Neural progenitor cell (in vitro differentiated cells): ENCODE measurements around the gene CERT1. TPM values are rescaled to one million over a fixed set of nuclear protein-coding genes. Genes with fewer than 3 reads are reported as not detected.

Source experiments
- DNase-seq: peaks from one replicate; pipeline ENCODE4 v3.0.0-alpha.2; 2016; ENCODE audit warnings: low spot score
- H2AFZ ChIP-seq: fragments of 200-600 bp; sonication (generic); replicated peaks from 2 replicates; pipeline ENCODE4 v1.6.1; 2016; ENCODE audit warnings: antibody characterized with exemption
- H3F3A ChIP-seq: fragments of 200-600 bp; sonication (generic); 2 replicates; pipeline ENCODE4 v1.6.1; 2016; ENCODE audit warnings: antibody characterized with exemption, low read depth
- H3K27ac ChIP-seq: fragments of 200-600 bp; sonication (generic); 2 replicates; pipeline ENCODE4 v1.5.1; 2016; ENCODE audit warnings: mild to moderate bottlenecking
- H3K27me3 ChIP-seq: fragments of 200-600 bp; sonication (generic); 2 replicates; pipeline ENCODE4 v1.6.1; 2016; ENCODE audit warnings: mild to moderate bottlenecking, moderate library complexity
- H3K36me3 ChIP-seq: fragments of 200-600 bp; sonication (generic); 2 replicates; pipeline ENCODE4 v1.5.1; 2016
- H3K4me1 ChIP-seq: fragments of 200-600 bp; sonication (generic); 2 replicates; pipeline ENCODE4 v1.6.1; 2016; ENCODE audit warnings: mixed run types
- H3K4me2 ChIP-seq: fragments of 200-600 bp; sonication (generic); 2 replicates; pipeline ENCODE4 v1.6.1; 2016
- H3K4me3 ChIP-seq: fragments of 200-600 bp; sonication (generic); 2 replicates; pipeline ENCODE4 v1.5.1; 2016
- H3K79me2 ChIP-seq: fragments of 200-600 bp; sonication (generic); 2 replicates; pipeline ENCODE4 v1.6.1; 2016; ENCODE audit warnings: low read depth
- H3K9ac ChIP-seq: fragments of 200-600 bp; sonication (generic); 2 replicates; pipeline ENCODE4 v1.6.1; 2016
- H3K9me3 ChIP-seq: fragments of 200-600 bp; sonication (generic); 2 replicates; pipeline ENCODE4 v1.5.1; 2016; ENCODE audit warnings: low read depth
- H4K20me1 ChIP-seq: fragments of 200-600 bp; sonication (generic); 2 replicates; pipeline ENCODE4 v1.6.1; 2016; ENCODE audit warnings: low read depth
- H3K27ac Mint-ChIP-seq: 3 replicates; pipeline ENCODE4 v1.8.0; 2021; ENCODE audit warnings: mixed read lengths
- H3K27me3 Mint-ChIP-seq: 2 replicates; pipeline ENCODE4 v1.8.0; 2022; ENCODE audit warnings: low read depth, mild to moderate bottlenecking, inconsistent platforms, moderate library complexity, mixed read lengths; ENCODE audit not compliant: insufficient read depth
- H3K36me3 Mint-ChIP-seq: 3 replicates; pipeline ENCODE4 v1.8.0; 2021; ENCODE audit warnings: mixed read lengths
- H3K4me1 Mint-ChIP-seq: 3 replicates; pipeline ENCODE4 v1.8.0; 2021; ENCODE audit warnings: mixed read lengths
- H3K4me3 Mint-ChIP-seq: 3 replicates; pipeline ENCODE4 v1.8.0; 2021; ENCODE audit warnings: mild to moderate bottlenecking, moderate library complexity, mixed read lengths
- H3K9me3 Mint-ChIP-seq: 3 replicates; pipeline ENCODE4 v1.8.0; 2020; ENCODE audit warnings: mixed read lengths
- CTCF ChIP-seq: fragments of 200-600 bp; sonication (generic); IDR thresholded peaks from 2 replicates; pipeline ENCODE4 v1.5.1; 2017; ENCODE audit warnings: antibody characterized with exemption, mild to moderate bottlenecking
- EZH2 ChIP-seq: fragments of 200-600 bp; sonication (generic); IDR thresholded peaks from 2 replicates; pipeline ENCODE4 v1.6.1; 2017; ENCODE audit warnings: antibody characterized with exemption, mild to moderate bottlenecking, moderate library complexity
- EZH2phosphoT487 ChIP-seq: fragments of 200-600 bp; sonication (generic); IDR thresholded peaks from 2 replicates; pipeline ENCODE4 v1.6.1; 2017; ENCODE audit warnings: antibody characterized with exemption
- total RNA-seq: library from RNA; depleted of rRNA; stranded (reverse); fragments of >200 nt; gene quantifications from 2 replicates; pipeline ENCODE4 v1.2.3, GENCODE V29; 2015; ENCODE audit warnings: low replicate concordance

CERT1 gene
- total RNA-seq, 1 donor from 2014 or later, result 50.4 TPM

GRCh38 chr5:75546830-75547229, 35.4 kb upstream of the CERT1 start:
- no peaks in the 10 kb centered on the region for H3K9me3 ChIP-seq
- no peak for DNase-seq
- H3K79me2 ChIP-seq, result peaks cover 5% of the 10 kb centered on the region
- Mint-ChIP-seq H3K4me3 (no peak overlapping the region), H3K27me3 (no peaks in the 10 kb centered on the region), H3K36me3 (peaks cover 11% of the 10 kb centered on the region), H3K9me3 (no peaks in the 10 kb centered on the region), H3K27ac (no peak overlapping the region), H3K4me1 (no peaks in the 10 kb centered on the region)
- H3K4me3 ChIP-seq, result no peak overlapping the region
- H3K27me3 ChIP-seq, result no peaks in the 10 kb centered on the region
- no peaks in the 10 kb centered on the region for H3K4me1 ChIP-seq
- no peaks in the 10 kb centered on the region for H4K20me1 ChIP-seq
- H3K27ac ChIP-seq, result no peak overlapping the region
- H3F3A ChIP-seq, result no peaks in the 10 kb centered on the region
- TF ChIP-seq EZH2phosphoT487 (no peak), CTCF (no peak), EZH2 (no peak)
- H3K4me2 ChIP-seq, result no peak overlapping the region
- no peak overlapping the region for H2AFZ ChIP-seq
- no peak overlapping the region for H3K9ac ChIP-seq
- no peaks in the 10 kb centered on the region for H3K36me3 ChIP-seq

- Mint-ChIP-seq H3K27me3 (no peaks in the 10 kb centered on the region), H3K9me3 (no peaks in the 10 kb centered on the region), H3K27ac (no peak overlapping the region), H3K36me3 (peaks cover 9% of the 10 kb centered on the region), H3K4me1 (no peaks in the 10 kb centered on the region), H3K4me3 (no peak overlapping the region)
- no peak overlapping the region for H3K4me3 ChIP-seq
- H3K9ac ChIP-seq, result no peak overlapping the region
- DNase-seq, result no peak
- H3K4me2 ChIP-seq, result no peak overlapping the region
- H3K27ac ChIP-seq, result no peak overlapping the region
- H3K27me3 ChIP-seq, result no peaks in the 10 kb centered on the region
- H2AFZ ChIP-seq, result no peak overlapping the region
- H4K20me1 ChIP-seq, result no peaks in the 10 kb centered on the region
- H3K9me3 ChIP-seq, result no peaks in the 10 kb centered on the region
- TF ChIP-seq CTCF, result no peak
- no peak for TF ChIP-seq EZH2phosphoT487
- no peak for TF ChIP-seq EZH2
- H3K79me2 ChIP-seq, result peaks cover 5% of the 10 kb centered on the region
- no peaks in the 10 kb centered on the region for H3K36me3 ChIP-seq
- no peaks in the 10 kb centered on the region for H3F3A ChIP-seq
- H3K4me1 ChIP-seq, result no peaks in the 10 kb centered on the region
Observed at GRCh38 chr5:75545131-75545530, 33.7 kb upstream of the CERT1 start.

GRCh38 chr5:75538211-75538610, 26.8 kb upstream of the CERT1 start:
- H3K27ac ChIP-seq, result no peak overlapping the region
- H3K4me3 Mint-ChIP-seq, result no peak overlapping the region
- H3K36me3 Mint-ChIP-seq, result peaks cover 17% of the 10 kb centered on the region
- H3K9me3 Mint-ChIP-seq, result peaks cover 23% of the 10 kb centered on the region
- no peaks in the 10 kb centered on the region for H3K9me3 ChIP-seq
- no peak overlapping the region for H3K4me3 ChIP-seq
- H4K20me1 ChIP-seq, result no peaks in the 10 kb centered on the region
- no peaks in the 10 kb centered on the region for H3F3A ChIP-seq
- no peak for TF ChIP-seq CTCF
- TF ChIP-seq EZH2phosphoT487, result no peak
- no peak for TF ChIP-seq EZH2
- H2AFZ ChIP-seq, result no peak overlapping the region
- H3K36me3 ChIP-seq, result no peaks in the 10 kb centered on the region
- H3K79me2 ChIP-seq, result peaks cover 45% of the 10 kb centered on the region
- no peak for DNase-seq
- no peak overlapping the region for H3K9ac ChIP-seq
- no peaks in the 10 kb centered on the region for H3K27me3 ChIP-seq
- H3K4me1 Mint-ChIP-seq, result peaks cover 3% of the 10 kb centered on the region
- no peaks in the 10 kb centered on the region for H3K4me1 ChIP-seq
- H3K27ac Mint-ChIP-seq, result no peak overlapping the region
- H3K4me2 ChIP-seq, result no peak overlapping the region
- H3K27me3 Mint-ChIP-seq, result no peaks in the 10 kb centered on the region
